Adrenal gland (tissue), 5 donors: ENCODE measurements around the gene UCHL3.

Source experiments
- POLR2A ChIP-seq, 2 donors: fragments of 450-650 bp; IDR thresholded peaks; one replicate each; pipeline ENCODE4 v1.6.1; 2017; ENCODE audit warnings: antibody characterized with exemption in 2 of 2, mild to moderate bottlenecking in 2 of 2, moderate library complexity in 1 of 2
- TF ChIP-seq, protein P1 (sequence below), 6 experiments: fragments of 450-650 bp in 4 of 6; fragments of 200-600 bp in 2 of 6; sonication (generic) in 1 of 6; IDR thresholded peaks; 1 replicate in 5 of 6; 2 replicates in 1 of 6; pipeline versions ENCODE4 v1.5.1 to v1.8.0; 2016 to 2021; ENCODE audit warnings: antibody characterized with exemption in 6 of 6, mild to moderate bottlenecking in 2 of 6, moderate library complexity in 1 of 6
- donor health status: DM: no; HTN: no; CAD: no.

DNA sequence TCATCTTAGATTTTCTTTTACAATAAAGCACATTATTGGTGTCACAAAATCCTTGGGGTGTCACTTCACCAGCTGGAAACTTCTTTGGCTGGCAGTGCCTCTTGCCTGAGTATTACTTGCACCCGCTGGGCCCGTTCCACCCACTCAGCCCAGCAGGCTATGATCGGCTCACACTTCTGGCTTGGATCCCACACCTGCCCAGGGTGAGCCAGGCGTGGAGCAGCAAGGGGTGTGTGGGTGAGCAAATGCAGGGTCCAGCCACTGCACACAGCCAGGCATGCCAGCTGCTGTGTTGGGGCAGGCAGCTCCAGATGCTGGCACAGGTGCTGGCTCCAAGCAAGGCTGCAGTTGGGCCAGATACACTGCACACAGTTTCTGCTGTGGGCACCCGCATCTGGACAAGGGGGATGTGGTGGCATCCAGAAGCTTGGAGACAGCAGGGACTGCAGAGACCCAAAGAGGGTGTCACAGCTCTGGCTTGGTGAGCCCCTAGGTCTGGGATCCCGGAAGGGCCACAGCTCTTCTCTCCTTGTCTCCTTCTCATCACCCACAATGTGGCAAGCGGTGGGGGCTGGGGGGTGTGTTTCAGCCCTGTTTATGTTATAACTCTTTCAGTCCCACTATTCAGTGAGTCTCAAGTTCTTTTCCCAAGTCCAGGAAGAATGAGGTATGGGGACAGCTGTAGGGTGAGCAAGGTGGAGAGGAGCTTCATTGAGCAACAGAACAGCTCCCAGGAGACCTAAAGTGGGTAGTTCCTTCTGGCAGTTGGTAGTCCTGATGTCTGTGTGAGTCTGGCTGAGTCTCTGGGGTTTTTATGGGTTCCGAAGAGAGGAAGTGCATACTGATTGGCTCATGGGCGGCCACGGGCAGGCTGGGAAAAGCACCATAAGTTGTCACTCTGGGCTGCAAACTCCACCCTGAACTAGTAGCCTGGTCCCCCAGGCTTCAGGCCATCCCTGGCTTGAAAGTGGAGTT lies 42.3 kb upstream of the UCHL3 start:
- TF ChIP-seq, protein P1, sequence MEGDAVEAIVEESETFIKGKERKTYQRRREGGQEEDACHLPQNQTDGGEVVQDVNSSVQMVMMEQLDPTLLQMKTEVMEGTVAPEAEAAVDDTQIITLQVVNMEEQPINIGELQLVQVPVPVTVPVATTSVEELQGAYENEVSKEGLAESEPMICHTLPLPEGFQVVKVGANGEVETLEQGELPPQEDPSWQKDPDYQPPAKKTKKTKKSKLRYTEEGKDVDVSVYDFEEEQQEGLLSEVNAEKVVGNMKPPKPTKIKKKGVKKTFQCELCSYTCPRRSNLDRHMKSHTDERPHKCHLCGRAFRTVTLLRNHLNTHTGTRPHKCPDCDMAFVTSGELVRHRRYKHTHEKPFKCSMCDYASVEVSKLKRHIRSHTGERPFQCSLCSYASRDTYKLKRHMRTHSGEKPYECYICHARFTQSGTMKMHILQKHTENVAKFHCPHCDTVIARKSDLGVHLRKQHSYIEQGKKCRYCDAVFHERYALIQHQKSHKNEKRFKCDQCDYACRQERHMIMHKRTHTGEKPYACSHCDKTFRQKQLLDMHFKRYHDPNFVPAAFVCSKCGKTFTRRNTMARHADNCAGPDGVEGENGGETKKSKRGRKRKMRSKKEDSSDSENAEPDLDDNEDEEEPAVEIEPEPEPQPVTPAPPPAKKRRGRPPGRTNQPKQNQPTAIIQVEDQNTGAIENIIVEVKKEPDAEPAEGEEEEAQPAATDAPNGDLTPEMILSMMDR (IDR thresholded peaks at IDR 0.05): no peak
- TF ChIP-seq POLR2A (IDR thresholded peaks at IDR 0.05): no peak
